GM18909 (cell line): Measurements from ENCODE around the gene CHKA.
A peak's percentile ranks its signal among the peaks of the same experiment; 100 is the strongest.

Experiments
- ATAC-seq: cut with Tn5 transposase; IDR thresholded peaks from one replicate; pipeline ENCODE4 v1.9.1; 2021; ENCODE audit warnings: mild to moderate bottlenecking; ENCODE audit not compliant: unreplicated experiment, poor library complexity

Gene CHKA

GRCh38 chr11:68143310-68143689, 22.1 kb upstream of the CHKA start:
- no peak for ATAC-seq

DNA sequence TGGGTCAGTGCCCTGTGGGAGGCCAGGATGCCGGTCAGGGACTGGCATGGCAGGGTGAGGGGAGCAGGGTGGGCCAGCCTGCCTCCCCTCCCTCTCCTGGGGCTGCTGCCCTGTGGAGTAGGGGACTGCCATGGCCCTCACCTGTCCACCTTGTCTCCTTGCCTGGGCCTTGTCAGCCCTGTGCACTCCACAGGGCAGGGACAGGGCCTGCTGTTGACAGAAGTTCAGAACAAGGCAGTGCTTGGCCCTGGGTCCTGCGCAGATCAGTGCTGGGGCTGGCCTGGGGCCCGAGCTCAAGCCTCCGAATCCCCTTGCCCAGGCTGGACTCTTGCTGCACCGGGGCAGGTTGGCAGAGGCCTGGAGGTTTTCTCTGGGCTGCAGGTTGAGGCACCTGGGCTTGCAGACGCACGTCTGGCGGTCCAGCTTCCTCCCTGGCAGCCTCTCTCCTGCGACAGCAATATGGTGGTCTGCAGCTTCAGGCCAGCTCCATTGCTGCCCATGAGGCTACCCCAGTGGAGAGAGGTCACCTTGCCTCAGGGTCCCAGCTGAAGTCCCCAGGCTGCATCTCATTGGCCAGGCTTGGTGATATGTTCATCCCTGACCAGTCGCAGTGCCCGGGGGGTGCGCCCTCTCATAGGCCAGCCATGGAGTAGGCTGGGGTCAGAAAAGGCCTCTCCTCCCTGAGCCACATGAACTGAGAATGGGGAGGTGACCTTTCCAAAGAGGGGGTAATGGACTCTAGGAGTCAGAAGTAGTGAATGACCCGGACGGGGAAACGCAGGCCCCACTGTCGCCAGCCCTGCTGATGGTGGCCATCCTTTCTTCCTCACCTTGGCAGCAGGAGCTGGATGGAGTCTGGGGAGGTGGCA, 21.5 kb upstream of the CHKA start:
- ATAC-seq, result no peak

- ATAC-seq, result no peak
Measured at GRCh38 chr11:68142028-68142412, 20.8 kb upstream of the CHKA start.

DNA sequence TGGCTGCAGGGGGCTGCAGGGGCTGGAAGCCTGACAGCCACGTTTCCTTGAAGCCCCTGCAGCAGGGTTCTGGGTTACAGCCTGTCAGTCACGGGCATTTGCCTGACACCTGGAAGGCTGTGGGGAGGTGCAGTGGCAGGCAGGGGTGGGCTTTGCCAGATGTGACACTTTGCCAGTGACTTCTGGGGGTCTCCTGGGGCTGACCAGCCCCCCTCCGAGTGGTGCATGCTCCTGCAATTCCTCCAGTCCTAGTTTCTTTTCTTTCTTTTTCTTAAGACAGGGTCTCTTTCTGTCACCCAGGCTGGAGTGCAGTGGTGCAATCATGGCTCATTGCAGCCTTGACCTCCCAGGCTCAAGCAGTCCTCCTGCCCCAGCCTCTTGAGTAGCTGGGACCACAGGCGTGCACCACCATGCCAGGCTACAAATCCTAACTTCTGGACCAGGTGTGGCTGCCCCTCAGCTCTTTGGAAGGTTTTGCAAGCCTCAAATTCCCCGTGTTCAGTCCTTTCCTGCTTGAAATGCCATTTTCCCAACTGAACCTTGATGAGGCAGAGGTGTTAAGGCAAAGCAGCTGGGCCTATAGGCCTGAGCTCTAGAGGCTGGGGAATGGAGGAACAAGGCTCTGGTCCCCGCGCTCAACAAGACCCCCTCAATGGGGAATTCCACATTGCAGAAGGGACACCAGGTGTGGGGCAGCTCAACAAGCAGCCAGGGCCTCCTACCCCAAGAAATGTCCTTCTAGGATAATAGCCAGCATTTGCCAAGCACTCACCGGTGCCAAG, 20.2 kb upstream of the CHKA start:
- no peak for ATAC-seq

GRCh38 chr11:68140496-68141245, 19.5 kb upstream of the CHKA start:
- ATAC-seq, result no peak

DNA sequence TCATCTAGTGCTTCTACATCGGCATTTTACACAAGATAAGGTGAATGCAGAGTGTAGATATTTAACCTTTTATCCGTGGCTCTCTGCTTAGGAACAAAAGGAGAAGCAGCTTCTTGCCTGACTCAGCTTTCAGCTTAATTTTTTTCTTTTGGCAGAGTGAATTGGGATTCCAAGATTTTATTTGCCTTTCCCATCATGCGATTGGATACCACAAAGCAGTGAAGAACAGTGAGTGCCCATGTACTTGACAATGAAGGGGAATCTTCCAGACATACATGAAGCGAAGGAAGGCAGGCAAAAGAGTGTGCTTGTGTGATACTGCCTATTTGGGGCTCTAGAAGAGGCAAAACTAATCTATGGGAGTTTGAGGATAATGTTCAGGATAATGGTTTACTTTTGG, 17.0 kb upstream of the CHKA start:
- no peak for ATAC-seq

- no peak for ATAC-seq
Measured at GRCh38 chr11:68137833-68138232, 16.6 kb upstream of the CHKA start.

- ATAC-seq, result no peak
Measured at GRCh38 chr11:68136866-68137265, 15.7 kb upstream of the CHKA start.

DNA sequence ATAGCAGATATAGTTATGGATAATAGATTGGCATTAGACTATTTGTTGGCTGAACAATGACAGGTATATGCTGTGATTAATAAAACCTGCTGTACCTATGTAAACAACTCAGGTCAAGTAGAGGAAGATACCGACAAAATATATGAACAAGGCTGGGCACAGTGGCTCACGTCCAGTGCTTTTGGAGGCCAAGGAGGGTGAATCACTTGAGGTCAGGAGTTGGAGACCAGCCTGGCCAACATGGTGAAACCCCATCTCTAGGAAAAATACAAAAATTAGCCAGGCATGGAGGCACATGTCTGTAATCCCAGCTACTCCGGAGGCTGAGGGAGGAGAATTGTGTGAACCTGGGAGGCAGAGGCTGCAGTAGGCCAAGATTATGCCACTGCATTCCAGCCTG, 14.0 kb upstream of the CHKA start:
- no peak for ATAC-seq

GRCh38 chr11:68133761-68134160, 12.6 kb upstream of the CHKA start:
- no peak for ATAC-seq

GRCh38 chr11:68130121-68130520, 8.9 kb upstream of the CHKA start:
- no peak for ATAC-seq

DNA sequence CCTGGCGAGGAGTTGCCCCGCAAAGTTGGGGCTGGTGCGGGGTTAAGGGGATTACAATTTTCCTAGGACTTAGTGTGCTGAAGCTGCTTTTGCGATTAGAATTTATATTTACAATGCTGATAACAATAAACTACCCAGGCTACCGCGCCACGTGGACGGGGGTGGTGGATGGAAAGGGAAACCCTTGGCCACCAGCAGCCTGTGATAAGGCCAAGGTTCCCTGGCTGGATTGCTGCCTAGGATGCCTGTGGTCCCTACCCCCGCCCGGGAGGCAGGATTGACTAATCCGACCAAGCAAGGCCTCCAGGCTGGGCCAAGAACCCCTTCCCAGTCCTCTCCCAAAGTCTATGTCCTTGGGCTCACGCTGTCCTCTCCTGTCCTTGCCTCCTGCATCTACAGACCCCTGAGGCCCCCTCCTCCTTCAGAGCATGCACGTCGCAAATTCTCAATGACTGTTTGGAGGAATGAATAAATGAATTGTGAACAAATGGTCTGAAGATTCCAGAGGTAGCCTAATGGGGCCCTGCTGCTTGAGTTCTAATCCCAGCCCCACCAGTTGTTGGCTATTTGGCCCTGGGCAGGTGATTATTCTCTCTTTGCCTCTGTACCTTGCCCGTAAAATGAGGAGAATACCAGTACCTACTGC, 7.6 kb upstream of the CHKA start:
- no peak for ATAC-seq

DNA sequence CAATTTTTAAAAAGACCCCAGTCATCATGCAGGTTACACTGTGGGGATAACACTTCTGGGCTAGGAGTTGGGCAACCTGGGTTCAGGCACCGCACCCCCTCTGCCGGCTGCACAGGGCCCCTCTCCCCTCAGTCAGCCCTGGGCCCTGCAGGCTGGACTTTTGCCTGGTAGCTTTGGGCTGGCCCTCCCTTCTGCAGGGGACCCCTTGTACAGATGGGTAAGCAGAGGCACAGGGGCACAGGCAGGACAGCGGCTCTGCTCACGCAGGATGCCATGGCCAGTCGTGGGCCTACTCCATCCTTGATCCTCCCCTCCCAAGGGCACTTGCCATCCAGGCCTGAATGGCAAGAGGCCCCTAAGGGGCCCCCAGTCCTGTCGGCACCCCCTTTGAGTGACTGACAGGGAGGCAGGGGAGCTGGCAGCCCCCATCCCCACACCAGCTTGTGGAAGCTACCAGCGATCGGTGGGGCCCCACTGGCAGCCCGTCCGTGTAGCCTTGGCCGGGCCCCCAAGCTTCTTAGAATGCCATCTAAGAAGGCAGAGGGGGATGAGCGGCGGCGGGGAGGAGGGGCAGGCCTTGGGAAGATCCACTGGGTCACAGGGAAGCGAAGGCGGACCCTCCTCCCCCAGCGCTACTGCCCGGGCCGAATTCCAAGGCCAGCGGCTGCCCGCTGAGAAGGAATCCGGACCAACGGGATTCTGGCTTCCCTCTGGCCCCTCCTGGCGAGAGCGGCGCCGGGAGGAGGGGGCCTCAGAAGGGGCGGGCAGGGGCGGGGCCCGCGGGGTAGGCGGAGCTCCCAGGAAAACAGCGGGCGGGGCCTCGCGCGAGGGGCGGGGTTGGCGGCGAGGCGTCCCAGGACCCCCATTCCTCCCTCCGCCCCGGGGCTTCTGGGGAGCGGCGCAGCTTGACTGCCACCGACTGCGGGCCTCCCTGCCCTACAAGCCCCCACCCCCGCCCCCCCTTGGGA, 6.8 kb upstream of the CHKA start:
- no peak for ATAC-seq

DNA sequence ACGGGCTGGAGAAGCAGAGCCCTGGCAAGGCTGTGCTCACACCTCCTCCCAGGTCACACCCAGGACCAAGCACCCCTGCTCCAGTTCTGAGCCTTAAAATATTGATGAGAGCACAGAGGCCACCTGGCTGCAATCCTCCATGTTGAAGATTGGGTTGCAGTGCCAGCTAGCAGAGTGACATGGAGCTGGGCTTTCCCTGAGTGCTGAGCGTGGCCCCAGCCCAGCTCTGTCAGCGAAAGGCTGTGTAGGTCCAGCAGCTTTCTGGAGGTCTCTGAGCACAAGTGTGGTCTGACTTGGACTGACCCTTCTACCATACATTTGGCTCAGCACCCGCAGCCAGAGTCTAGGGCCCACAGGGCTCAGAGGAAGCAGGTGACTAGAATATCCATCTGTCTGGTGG, 4.0 kb upstream of the CHKA start:
- ATAC-seq, result no peak

DNA sequence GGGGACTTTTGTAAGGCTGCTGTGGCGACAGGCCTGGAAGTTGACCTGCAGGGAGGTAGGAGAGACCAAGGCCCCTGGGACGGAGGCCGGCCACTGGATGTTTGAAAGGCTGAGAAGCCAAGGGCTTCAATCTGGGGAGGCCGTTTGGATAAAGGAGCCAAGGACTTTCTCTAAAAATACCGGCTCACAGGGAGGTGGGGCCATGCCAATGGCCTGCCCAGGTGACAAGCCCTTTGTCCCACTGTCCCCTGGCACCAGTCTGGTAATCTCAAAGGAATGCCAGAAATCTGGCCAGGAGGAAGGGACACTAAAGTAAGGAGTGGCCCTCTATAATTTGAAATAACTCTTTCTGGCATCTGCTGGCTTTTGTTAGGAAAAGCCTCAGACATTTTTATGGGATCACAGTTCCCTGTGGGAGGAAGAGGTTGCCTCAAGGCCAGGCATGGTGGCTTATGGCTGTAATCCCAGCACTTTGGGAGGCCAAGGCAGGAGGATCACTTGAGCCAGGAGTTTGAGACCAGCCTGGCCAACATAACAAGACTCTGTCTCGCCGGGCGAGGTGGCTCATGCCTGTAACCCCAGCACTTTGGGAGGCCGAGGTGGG, 1.9 kb upstream of the CHKA start:
- ATAC-seq, result no peak

GRCh38 chr11:68120273-68121066, 718 bp downstream of the CHKA start:
- ATAC-seq, result peak; percentile 30

- ATAC-seq, result no peak
Measured at GRCh38 chr11:68118706-68119448, 2.3 kb downstream of the CHKA start.
